ENCODE results near the gene JCAD. TPM values are rescaled to one million over a fixed set of nuclear protein-coding genes. Genes with fewer than 3 reads are reported as not detected.

The JCAD gene
- total and polyA plus RNA-seq, 7 donors, result 4.3 to 22.5 (median 10.9) TPM

- 76 to 88% (median 79%) methylated on average over 1 of the region's 1 CpG for WGBS, 3 donors
- intact Hi-C loops (cut with DNase I), result no loop called here
Observed at GRCh38 chr10:30083934-30084333, 24.5 kb upstream of the JCAD start.

GRCh38 chr10:30081182-30081581, 21.8 kb upstream of the JCAD start:
- Histone ChIP-seq H3K27ac (no peak overlapping the region), H3K4me1 (no peaks in the 10 kb centered on the region), H3K9me3 (no peaks in the 10 kb centered on the region), H3K36me3 (ENCODE audit: insufficient read depth in 1 of 2, low read depth in 1 of 2) (no peaks in the 10 kb centered on the region), H3K27me3 (ENCODE audit: insufficient read depth in 3 of 3, low read length in 2 of 3) (no peaks in the 10 kb centered on the region), H3K4me3 (no peak overlapping the region)
- DNase-seq (no peak), ATAC-seq (no peak)
- intact Hi-C loops (cut with DNase I), result no loop called here
- WGBS, 3 donors, result 96 to 100% (median 99%) methylated on average over 5 of the region's 5 CpGs
- no peak for TF ChIP-seq CTCF (IDR thresholded peaks at IDR 0.05)

More at GRCh38 chr10:30083934-30084333, 24.5 kb upstream of the JCAD start:
- H3K4me1 ChIP-seq, result no peaks in the 10 kb centered on the region
- no peak for TF ChIP-seq CTCF (IDR thresholded peaks at IDR 0.05)
- no peaks in the 10 kb centered on the region for H3K36me3 ChIP-seq (ENCODE audit: insufficient read depth in 1 of 2, low read depth in 1 of 2)
- no peak for ATAC-seq
- H3K9me3 ChIP-seq, result no peaks in the 10 kb centered on the region
- no peaks in the 10 kb centered on the region for H3K27me3 ChIP-seq (ENCODE audit: insufficient read depth in 3 of 3, low read length in 2 of 3)
- no peak overlapping the region for H3K4me3 ChIP-seq
- no peak for DNase-seq
- H3K27ac ChIP-seq, result no peak overlapping the region

GRCh38 chr10:30080161-30080560, 20.8 kb upstream of the JCAD start:
- H3K4me3 ChIP-seq, result no peak overlapping the region
- DNase-seq, result no peak
- no peaks in the 10 kb centered on the region for H3K9me3 ChIP-seq
- no peak for TF ChIP-seq CTCF (IDR thresholded peaks at IDR 0.05)
- no peaks in the 10 kb centered on the region for H3K4me1 ChIP-seq
- 91 to 96% (median 96%) methylated on average over 1 of the region's 1 CpG for WGBS, 3 donors
- ATAC-seq, result no peak
- no peaks in the 10 kb centered on the region for H3K36me3 ChIP-seq (ENCODE audit: insufficient read depth in 1 of 2, low read depth in 1 of 2)
- H3K27ac ChIP-seq, result no peak overlapping the region
- H3K27me3 ChIP-seq (ENCODE audit: insufficient read depth in 3 of 3, low read length in 2 of 3), result no peaks in the 10 kb centered on the region
- intact Hi-C loops (cut with DNase I), result no loop called here

- Histone ChIP-seq H3K27ac (no peak overlapping the region), H3K9me3 (no peaks in the 10 kb centered on the region), H3K27me3 (ENCODE audit: insufficient read depth in 3 of 3, low read length in 2 of 3) (no peaks in the 10 kb centered on the region), H3K36me3 (ENCODE audit: insufficient read depth in 1 of 2, low read depth in 1 of 2) (no peaks in the 10 kb centered on the region), H3K4me3 (no peak overlapping the region), H3K4me1 (no peaks in the 10 kb centered on the region)
- TF ChIP-seq CTCF (IDR thresholded peaks at IDR 0.05), result no peak
- ATAC-seq (no peak), DNase-seq (no peak)
- WGBS, 3 donors, result 77 to 82% (median 79%) methylated on average over 1 of the region's 1 CpG
- intact Hi-C loops (cut with DNase I), result no loop called here
Observed at GRCh38 chr10:30079408-30079807, 20.0 kb upstream of the JCAD start.

GRCh38 chr10:30075481-30075880, 16.1 kb upstream of the JCAD start:
- ATAC-seq, result no peak
- H3K27me3 ChIP-seq (ENCODE audit: insufficient read depth in 3 of 3, low read length in 2 of 3), result no peaks in the 10 kb centered on the region
- no peaks in the 10 kb centered on the region for H3K9me3 ChIP-seq
- DNase-seq, result no peak
- no peak for TF ChIP-seq CTCF (IDR thresholded peaks at IDR 0.05)
- intact Hi-C loops (cut with DNase I), result no loop called here
- no peak overlapping the region for H3K4me3 ChIP-seq
- H3K27ac ChIP-seq, result no peak overlapping the region
- WGBS, 3 donors, result 86 to 87% (median 86%) methylated on average over 6 of the region's 6 CpGs
- H3K4me1 ChIP-seq, result no peaks in the 10 kb centered on the region
- H3K36me3 ChIP-seq (ENCODE audit: insufficient read depth in 1 of 2, low read depth in 1 of 2), result no peaks in the 10 kb centered on the region
